HepG2 (cell line): ENCODE results near the gene SYMPK. TPM values are rescaled to one million over a fixed set of nuclear protein-coding genes. Genes with fewer than 3 reads are reported as not detected.

Experiments
- FOSL2 ChIP-seq: sonication (generic); formaldehyde crosslinking; IDR thresholded peaks from 2 replicates; pipeline ENCODE4 v1.4.0; 2020; ENCODE audit warnings: missing genetic modification reagents
- GTF2F1 ChIP-seq: fragments of 150-350 bp; IDR thresholded peaks from 2 replicates; pipeline ENCODE4 v1.6.1; 2014; ENCODE audit warnings: low read length
- KAT8 ChIP-seq: IDR thresholded peaks from 2 replicates; pipeline ENCODE4 v1.6.1; 2016; ENCODE audit warnings: missing genetic modification reagents, missing compliant biosample characterization
- KDM3A ChIP-seq: IDR thresholded peaks from 2 replicates; pipeline ENCODE4 v1.6.1; 2018; ENCODE audit warnings: low read depth, missing compliant biosample characterization
- MAFG ChIP-seq: sonication (generic); formaldehyde crosslinking; IDR thresholded peaks from 2 replicates; pipeline ENCODE4 v1.5.1; 2020; ENCODE audit warnings: mild to moderate bottlenecking, missing genetic modification reagents
- NFE2 ChIP-seq: sonication (generic); formaldehyde crosslinking; IDR thresholded peaks from 2 replicates; pipeline ENCODE4 v1.4.0; 2020; ENCODE audit warnings: missing genetic modification reagents
- NR2C2 ChIP-seq: sonication (generic); formaldehyde crosslinking; IDR thresholded peaks from 2 replicates; pipeline ENCODE4 v1.4.0; 2020; ENCODE audit warnings: missing genetic modification reagents, mild to moderate bottlenecking, moderate library complexity, borderline replicate concordance
- RFX3 ChIP-seq: IDR thresholded peaks from 2 replicates; pipeline ENCODE4 v1.6.1; 2016; ENCODE audit warnings: missing biosample characterization, missing genetic modification reagents
- RFX5 ChIP-seq: IDR thresholded peaks from 2 replicates; pipeline ENCODE4 v1.6.1; 2011; ENCODE audit warnings: low read depth, low read length, improper control_type of control experiment
- SP2 ChIP-seq: sonication (generic); formaldehyde crosslinking; IDR thresholded peaks from 2 replicates; pipeline ENCODE4 v1.5.1; 2020; ENCODE audit warnings: mild to moderate bottlenecking, missing genetic modification reagents
- TBX2 ChIP-seq: sonication (generic); formaldehyde crosslinking; IDR thresholded peaks from 2 replicates; pipeline ENCODE4 v1.5.0; 2020; ENCODE audit warnings: missing genetic modification reagents, mild to moderate bottlenecking, borderline replicate concordance
- TEAD3 ChIP-seq: optimal IDR thresholded peaks from 2 replicates; pipeline ENCODE3; 2016; ENCODE audit warnings: borderline replicate concordance
- ZNF225 ChIP-seq: sonication (generic); formaldehyde crosslinking; IDR thresholded peaks from 2 replicates; pipeline ENCODE4 v1.4.0; 2020; ENCODE audit warnings: mild to moderate bottlenecking, missing genetic modification reagents
- ZNF264 ChIP-seq: sonication (generic); formaldehyde crosslinking; IDR thresholded peaks from 2 replicates; pipeline ENCODE4 v1.4.0; 2020; ENCODE audit warnings: missing genetic modification reagents
- ZNF30 ChIP-seq: sonication (generic); formaldehyde crosslinking; IDR thresholded peaks from 2 replicates; pipeline ENCODE4 v1.5.0; 2020; ENCODE audit warnings: mild to moderate bottlenecking, missing genetic modification reagents
- ZNF746 ChIP-seq: sonication (generic); formaldehyde crosslinking; IDR thresholded peaks from 2 replicates; pipeline ENCODE4 v1.8.0; 2022; ENCODE audit warnings: mild to moderate bottlenecking, missing genetic modification reagents
- ZNF775 ChIP-seq: sonication (generic); formaldehyde crosslinking; IDR thresholded peaks from 2 replicates; pipeline ENCODE4 v1.4.0; 2020; ENCODE audit warnings: missing genetic modification reagents, mild to moderate bottlenecking, moderate library complexity, borderline replicate concordance
- ZNF839 ChIP-seq: sonication (generic); formaldehyde crosslinking; IDR thresholded peaks from 2 replicates; pipeline ENCODE4 v1.4.0; 2020; ENCODE audit warnings: missing genetic modification reagents, mild to moderate bottlenecking, borderline replicate concordance
- polyA plus RNA-seq, 8 experiments: library from polyadenylated mRNA; depleted of rRNA in 3 of 8; stranded (reverse) in 7 of 8; unstranded in 1 of 8; fragments of >200 nt; fragmentation: Illumina TruSeq in 4 of 8; extraction: Trizol in 4 of 8; gene quantifications; 2 replicates each; pipeline versions ENCODE4 v1.2.1 to v1.2.3, GENCODE V29; 2011 to 2016; ENCODE audit warnings: low read depth in 4 of 8, missing spikeins in 1 of 8, mixed read lengths in 1 of 8; ENCODE audit not compliant: insufficient read depth in 1 of 8
- total RNA-seq, 5 experiments: library from RNA; depleted of rRNA; stranded (reverse); fragments of >200 nt; fragmentation: Illumina TruSeq; extraction: Trizol; gene quantifications; 2 replicates each; pipeline ENCODE4 v1.2.3, GENCODE V29; 2016; ENCODE audit warnings: low read depth in 1 of 5
- TF ChIP-seq, protein P1 (sequence below): IDR thresholded peaks from 2 replicates; pipeline ENCODE4 v1.6.1; 2016; ENCODE audit warnings: missing compliant biosample characterization, missing genetic modification reagents, borderline replicate concordance
- TF ChIP-seq, protein P2 (sequence below): sonication (generic); formaldehyde crosslinking; IDR thresholded peaks from 2 replicates; pipeline ENCODE4 v1.5.0; 2020; ENCODE audit warnings: mild to moderate bottlenecking, missing genetic modification reagents
- TF ChIP-seq, protein P3 (sequence below): sonication (generic); formaldehyde crosslinking; IDR thresholded peaks from 2 replicates; pipeline ENCODE4 v1.8.0; 2022; ENCODE audit warnings: missing genetic modification reagents, mild to moderate bottlenecking, moderate library complexity, borderline replicate concordance
- TF ChIP-seq, protein P4 (sequence below): IDR thresholded peaks from 2 replicates; pipeline ENCODE4 v1.6.1; 2018; ENCODE audit warnings: missing genetic modification reagents
- TF ChIP-seq, protein P5 (sequence below): sonication (generic); formaldehyde crosslinking; IDR thresholded peaks from 2 replicates; pipeline ENCODE4 v1.4.0; 2020; ENCODE audit warnings: missing genetic modification reagents, low read depth, mild to moderate bottlenecking, borderline replicate concordance

The SYMPK gene
- total and polyA plus RNA-seq, 2 of the 13 experiments (the other 11 are each of a cell fraction or from before 2014, with no cell fraction given), result 21.9 to 55.7 TPM

DNA sequence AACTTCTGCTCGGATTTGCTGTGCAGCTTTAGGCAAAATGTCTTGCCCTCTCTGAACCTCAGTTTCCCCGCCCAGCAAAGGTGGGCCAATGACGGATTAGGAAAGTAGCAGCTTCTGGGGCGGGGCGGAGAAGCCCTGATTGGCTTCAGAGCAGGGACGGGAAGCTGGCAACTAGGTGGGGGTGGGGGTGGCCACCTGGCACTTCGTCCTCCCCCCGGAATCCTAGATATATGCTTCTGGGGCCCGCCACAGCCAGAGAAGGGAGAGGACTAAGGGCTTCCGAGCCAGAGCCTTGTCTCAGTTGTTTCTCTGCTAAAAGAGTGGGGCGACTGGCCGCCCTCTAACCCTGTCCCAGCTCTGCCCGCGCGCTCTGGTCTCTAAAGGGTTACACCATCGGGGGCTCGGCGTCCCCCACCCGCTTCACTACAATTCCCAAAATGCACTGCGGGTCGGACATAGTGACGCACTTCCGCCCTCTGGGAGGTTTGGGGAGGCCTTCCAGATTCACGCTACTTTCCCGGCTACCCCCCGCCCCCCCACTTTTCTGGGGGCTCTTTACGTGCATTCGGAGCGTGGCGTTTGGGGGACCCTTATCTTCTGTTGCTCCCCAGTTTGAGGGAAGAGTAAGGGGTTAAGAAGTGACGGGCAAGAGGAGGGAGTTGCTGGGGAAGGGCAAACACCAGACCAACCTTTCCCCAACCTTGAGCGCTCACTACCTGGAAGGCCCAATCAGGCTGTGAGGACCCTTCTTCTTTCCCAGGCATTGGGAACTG, 23.7 kb upstream of the SYMPK start (continued):
- TF ChIP-seq, protein P1, sequence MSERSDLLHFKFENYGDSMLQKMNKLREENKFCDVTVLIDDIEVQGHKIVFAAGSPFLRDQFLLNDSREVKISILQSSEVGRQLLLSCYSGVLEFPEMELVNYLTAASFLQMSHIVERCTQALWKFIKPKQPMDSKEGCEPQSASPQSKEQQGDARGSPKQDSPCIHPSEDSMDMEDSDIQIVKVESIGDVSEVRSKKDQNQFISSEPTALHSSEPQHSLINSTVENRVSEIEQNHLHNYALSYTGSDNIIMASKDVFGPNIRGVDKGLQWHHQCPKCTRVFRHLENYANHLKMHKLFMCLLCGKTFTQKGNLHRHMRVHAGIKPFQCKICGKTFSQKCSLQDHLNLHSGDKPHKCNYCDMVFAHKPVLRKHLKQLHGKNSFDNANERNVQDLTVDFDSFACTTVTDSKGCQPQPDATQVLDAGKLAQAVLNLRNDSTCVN, result 0 out of 2 replicates have a peak, but pooled peaks have one; percentile 48
- TF ChIP-seq RFX3 (CRISPR knock-in tag), result no peak
- peak; percentile 75; the same call in 1 of the 2 replicates for TF ChIP-seq KAT8 (CRISPR knock-in tag)
- TF ChIP-seq, protein P2, sequence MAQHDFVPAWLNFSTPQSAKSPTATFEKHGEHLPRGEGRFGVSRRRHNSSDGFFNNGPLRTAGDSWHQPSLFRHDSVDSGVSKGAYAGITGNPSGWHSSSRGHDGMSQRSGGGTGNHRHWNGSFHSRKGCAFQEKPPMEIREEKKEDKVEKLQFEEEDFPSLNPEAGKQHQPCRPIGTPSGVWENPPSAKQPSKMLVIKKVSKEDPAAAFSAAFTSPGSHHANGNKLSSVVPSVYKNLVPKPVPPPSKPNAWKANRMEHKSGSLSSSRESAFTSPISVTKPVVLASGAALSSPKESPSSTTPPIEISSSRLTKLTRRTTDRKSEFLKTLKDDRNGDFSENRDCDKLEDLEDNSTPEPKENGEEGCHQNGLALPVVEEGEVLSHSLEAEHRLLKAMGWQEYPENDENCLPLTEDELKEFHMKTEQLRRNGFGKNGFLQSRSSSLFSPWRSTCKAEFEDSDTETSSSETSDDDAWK (CRISPR knock-in tag), result no peak
- no peak for TF ChIP-seq ZNF775 (CRISPR knock-in tag)
- TF ChIP-seq ZNF264 (CRISPR knock-in tag), result peak; percentile 91
- TF ChIP-seq RFX5, result no peak
- TF ChIP-seq TBX2 (CRISPR knock-in tag), result peak; percentile 50
- peak; percentile 16; the same call in 1 of the 2 replicates for TF ChIP-seq SP2 (CRISPR knock-in tag)
- no peak for TF ChIP-seq MAFG (CRISPR knock-in tag)
- TF ChIP-seq, protein P3, sequence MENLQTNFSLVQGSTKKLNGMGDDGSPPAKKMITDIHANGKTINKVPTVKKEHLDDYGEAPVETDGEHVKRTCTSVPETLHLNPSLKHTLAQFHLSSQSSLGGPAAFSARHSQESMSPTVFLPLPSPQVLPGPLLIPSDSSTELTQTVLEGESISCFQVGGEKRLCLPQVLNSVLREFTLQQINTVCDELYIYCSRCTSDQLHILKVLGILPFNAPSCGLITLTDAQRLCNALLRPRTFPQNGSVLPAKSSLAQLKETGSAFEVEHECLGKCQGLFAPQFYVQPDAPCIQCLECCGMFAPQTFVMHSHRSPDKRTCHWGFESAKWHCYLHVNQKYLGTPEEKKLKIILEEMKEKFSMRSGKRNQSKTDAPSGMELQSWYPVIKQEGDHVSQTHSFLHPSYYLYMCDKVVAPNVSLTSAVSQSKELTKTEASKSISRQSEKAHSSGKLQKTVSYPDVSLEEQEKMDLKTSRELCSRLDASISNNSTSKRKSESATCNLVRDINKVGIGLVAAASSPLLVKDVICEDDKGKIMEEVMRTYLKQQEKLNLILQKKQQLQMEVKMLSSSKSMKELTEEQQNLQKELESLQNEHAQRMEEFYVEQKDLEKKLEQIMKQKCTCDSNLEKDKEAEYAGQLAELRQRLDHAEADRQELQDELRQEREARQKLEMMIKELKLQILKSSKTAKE (CRISPR knock-in tag), result no peak
- TF ChIP-seq ZNF30 (CRISPR knock-in tag), result no peak
- TF ChIP-seq FOSL2 (CRISPR knock-in tag), result no peak; the same call in 1 of the 2 replicates
- TF ChIP-seq TEAD3 (CRISPR knock-in tag), result peak; percentile 28
- peak; percentile 65 for TF ChIP-seq NR2C2 (CRISPR knock-in tag)
- TF ChIP-seq ZNF839 (CRISPR knock-in tag), result no peak
- TF ChIP-seq, protein P4, sequence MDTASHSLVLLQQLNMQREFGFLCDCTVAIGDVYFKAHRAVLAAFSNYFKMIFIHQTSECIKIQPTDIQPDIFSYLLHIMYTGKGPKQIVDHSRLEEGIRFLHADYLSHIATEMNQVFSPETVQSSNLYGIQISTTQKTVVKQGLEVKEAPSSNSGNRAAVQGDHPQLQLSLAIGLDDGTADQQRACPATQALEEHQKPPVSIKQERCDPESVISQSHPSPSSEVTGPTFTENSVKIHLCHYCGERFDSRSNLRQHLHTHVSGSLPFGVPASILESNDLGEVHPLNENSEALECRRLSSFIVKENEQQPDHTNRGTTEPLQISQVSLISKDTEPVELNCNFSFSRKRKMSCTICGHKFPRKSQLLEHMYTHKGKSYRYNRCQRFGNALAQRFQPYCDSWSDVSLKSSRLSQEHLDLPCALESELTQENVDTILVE (CRISPR knock-in tag), result no peak; the same call in 1 of the 2 replicates
- TF ChIP-seq, protein P5, sequence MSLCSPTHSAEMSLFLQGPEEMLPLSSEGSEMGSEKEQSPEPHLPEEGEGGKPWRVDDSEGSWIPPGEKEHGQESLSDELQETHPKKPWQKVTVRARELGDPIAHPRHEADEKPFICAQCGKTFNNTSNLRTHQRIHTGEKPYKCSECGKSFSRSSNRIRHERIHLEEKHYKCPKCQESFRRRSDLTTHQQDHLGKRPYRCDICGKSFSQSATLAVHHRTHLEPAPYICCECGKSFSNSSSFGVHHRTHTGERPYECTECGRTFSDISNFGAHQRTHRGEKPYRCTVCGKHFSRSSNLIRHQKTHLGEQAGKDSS (CRISPR knock-in tag), result no peak; the same call in 1 of the 2 replicates
- no peak for TF ChIP-seq NFE2
- 0 out of 2 replicates have a peak, but pooled peaks have one; percentile 27 for TF ChIP-seq ZNF225
- TF ChIP-seq KDM3A (CRISPR knock-in tag), result no peak
- TF ChIP-seq GTF2F1, result no peak
- TF ChIP-seq ZNF746, result no peak
